Glutamatergic neuron (in vitro differentiated cells): ENCODE measurements around the gene TRAPPC8. TPM values are rescaled to one million over a fixed set of nuclear protein-coding genes. Genes with fewer than 3 reads are reported as not detected.
"Not testable (repeated sequence)": the region's sequence is repeated elsewhere in the genome, so short reads cannot be mapped to it uniquely, and the experiment has no call there.

Source experiments
- DNase-seq: peaks from one replicate; pipeline ENCODE4 v3.0.0; 2022
- H3K27ac Mint-ChIP-seq: one replicate; pipeline ENCODE4 v1.8.0; 2020; ENCODE audit warnings: mild to moderate bottlenecking, mixed read lengths, inconsistent platforms; ENCODE audit not compliant: unreplicated experiment
- H3K27me3 Mint-ChIP-seq: one replicate; pipeline ENCODE4 v1.8.0; 2020; ENCODE audit warnings: mild to moderate bottlenecking, moderate library complexity, mixed read lengths, inconsistent platforms; ENCODE audit not compliant: unreplicated experiment
- H3K36me3 Mint-ChIP-seq: one replicate; pipeline ENCODE4 v1.8.0; 2020; ENCODE audit warnings: mild to moderate bottlenecking, mixed read lengths, inconsistent platforms; ENCODE audit not compliant: unreplicated experiment
- H3K4me1 Mint-ChIP-seq: one replicate; pipeline ENCODE4 v1.8.0; 2020; ENCODE audit warnings: mild to moderate bottlenecking, low read depth, mixed read lengths, inconsistent platforms; ENCODE audit not compliant: unreplicated experiment
- H3K4me3 Mint-ChIP-seq: one replicate; pipeline ENCODE4 v1.8.0; 2020; ENCODE audit warnings: mild to moderate bottlenecking, mixed read lengths, inconsistent platforms; ENCODE audit not compliant: unreplicated experiment
- H3K9me3 Mint-ChIP-seq: one replicate; pipeline ENCODE4 v1.8.0; 2020; ENCODE audit warnings: mild to moderate bottlenecking, moderate library complexity, mixed read lengths, inconsistent platforms; ENCODE audit not compliant: unreplicated experiment
- total RNA-seq: library from RNA; stranded (reverse); fragmentation: NEBNext Ultra II Directional; extraction: Animal tissue kit (Norgen Biotek cat#: 25700); gene quantifications from one replicate; pipeline ENCODE4 v1.2.1, GENCODE V29; 2021; ENCODE audit not compliant: unreplicated experiment
- TF ChIP-seq, protein P1 (sequence below): fragments of 200-600 bp; sonication (generic); IDR thresholded peaks from one replicate; pipeline ENCODE4 v1.5.0; 2021; ENCODE audit not compliant: partially characterized antibody, unreplicated experiment

Gene TRAPPC8
- total RNA-seq, 1 donor from 2014 or later = 41.0 TPM

DNA sequence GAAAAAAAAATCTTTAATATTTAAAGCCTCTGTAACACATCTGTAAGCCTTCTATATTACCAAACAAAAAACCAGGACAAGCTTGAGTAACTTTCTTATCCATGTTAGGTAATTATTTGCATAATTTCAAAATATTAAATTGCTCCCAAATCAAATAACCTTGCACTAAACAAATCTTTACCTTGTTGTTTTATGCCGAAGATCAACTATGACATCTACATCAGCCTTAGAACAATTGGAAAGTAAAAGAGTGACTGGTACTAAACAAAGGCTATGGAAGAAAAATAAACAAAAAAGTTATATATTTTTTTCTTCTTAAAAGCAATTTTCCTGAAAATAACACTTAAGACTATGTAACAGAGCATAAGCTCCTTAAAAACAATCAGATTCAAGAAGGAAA lies 111.0 kb downstream of the TRAPPC8 start:
- no peaks in the 10 kb centered on the region for H3K4me1 Mint-ChIP-seq

DNA sequence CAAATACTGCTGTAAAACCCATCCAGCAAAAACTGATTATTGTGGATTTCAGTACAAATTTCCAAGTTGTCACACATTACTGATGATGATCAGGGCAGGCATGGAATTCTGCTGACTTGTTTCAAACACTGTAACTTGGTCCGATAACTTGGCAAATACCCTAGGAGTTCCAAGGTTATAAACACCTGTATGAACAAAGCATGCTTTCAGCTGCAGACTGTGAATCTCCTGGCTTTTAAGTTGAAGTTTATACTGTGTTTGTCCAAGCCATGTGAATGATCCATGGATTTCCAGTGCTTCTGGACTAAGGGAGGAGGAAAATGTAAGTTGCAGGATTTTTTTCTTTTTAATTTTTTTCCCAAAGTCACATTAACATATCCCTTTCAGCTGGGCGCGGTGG lies 112.2 kb downstream of the TRAPPC8 start:
- no peak overlapping the region for H3K27ac Mint-ChIP-seq
- no peaks in the 10 kb centered on the region for H3K4me1 Mint-ChIP-seq
- H3K27me3 Mint-ChIP-seq = peaks cover 3% of the 10 kb centered on the region
- no peak overlapping the region for H3K4me3 Mint-ChIP-seq
- H3K9me3 Mint-ChIP-seq = no peaks in the 10 kb centered on the region
- H3K36me3 Mint-ChIP-seq = peaks cover 15% of the 10 kb centered on the region
- TF ChIP-seq, protein P1, sequence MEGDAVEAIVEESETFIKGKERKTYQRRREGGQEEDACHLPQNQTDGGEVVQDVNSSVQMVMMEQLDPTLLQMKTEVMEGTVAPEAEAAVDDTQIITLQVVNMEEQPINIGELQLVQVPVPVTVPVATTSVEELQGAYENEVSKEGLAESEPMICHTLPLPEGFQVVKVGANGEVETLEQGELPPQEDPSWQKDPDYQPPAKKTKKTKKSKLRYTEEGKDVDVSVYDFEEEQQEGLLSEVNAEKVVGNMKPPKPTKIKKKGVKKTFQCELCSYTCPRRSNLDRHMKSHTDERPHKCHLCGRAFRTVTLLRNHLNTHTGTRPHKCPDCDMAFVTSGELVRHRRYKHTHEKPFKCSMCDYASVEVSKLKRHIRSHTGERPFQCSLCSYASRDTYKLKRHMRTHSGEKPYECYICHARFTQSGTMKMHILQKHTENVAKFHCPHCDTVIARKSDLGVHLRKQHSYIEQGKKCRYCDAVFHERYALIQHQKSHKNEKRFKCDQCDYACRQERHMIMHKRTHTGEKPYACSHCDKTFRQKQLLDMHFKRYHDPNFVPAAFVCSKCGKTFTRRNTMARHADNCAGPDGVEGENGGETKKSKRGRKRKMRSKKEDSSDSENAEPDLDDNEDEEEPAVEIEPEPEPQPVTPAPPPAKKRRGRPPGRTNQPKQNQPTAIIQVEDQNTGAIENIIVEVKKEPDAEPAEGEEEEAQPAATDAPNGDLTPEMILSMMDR = no peak
- no peak for DNase-seq

More for the DNA sequence above, 111.0 kb downstream of the TRAPPC8 start:
- H3K27me3 Mint-ChIP-seq = peaks cover 3% of the 10 kb centered on the region
- H3K36me3 Mint-ChIP-seq = peaks cover 21% of the 10 kb centered on the region
- H3K4me3 Mint-ChIP-seq = no peak overlapping the region
- TF ChIP-seq, protein P1 = no peak
- no peak for DNase-seq
- no peak overlapping the region for H3K27ac Mint-ChIP-seq
- no peaks in the 10 kb centered on the region for H3K9me3 Mint-ChIP-seq

DNA sequence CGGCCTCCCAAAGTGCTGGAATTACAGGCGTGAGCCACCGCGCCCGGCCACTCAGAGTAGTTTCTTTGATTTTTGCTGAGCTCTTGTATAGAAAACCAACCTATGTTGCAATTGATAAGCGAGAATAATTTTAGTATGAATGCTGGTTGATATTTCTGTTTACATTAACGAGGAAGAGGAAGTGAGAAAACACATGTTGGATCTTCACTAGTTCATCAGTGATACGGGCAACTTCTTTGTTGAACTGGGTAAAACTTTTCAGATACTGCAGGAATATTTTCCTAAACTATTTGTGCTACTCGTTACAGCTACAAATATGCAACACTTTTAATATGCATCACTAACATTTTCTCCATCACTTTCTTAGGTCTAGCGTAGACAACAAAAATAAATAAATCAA lies 114.3 kb downstream of the TRAPPC8 start:
- H3K36me3 Mint-ChIP-seq = peaks cover 15% of the 10 kb centered on the region
- no peak overlapping the region for H3K4me3 Mint-ChIP-seq
- no peaks in the 10 kb centered on the region for H3K4me1 Mint-ChIP-seq
- DNase-seq = no peak
- peaks cover 3% of the 10 kb centered on the region for H3K27me3 Mint-ChIP-seq
- TF ChIP-seq, protein P1 = no peak
- no peak overlapping the region for H3K27ac Mint-ChIP-seq
- no peaks in the 10 kb centered on the region for H3K9me3 Mint-ChIP-seq

DNA sequence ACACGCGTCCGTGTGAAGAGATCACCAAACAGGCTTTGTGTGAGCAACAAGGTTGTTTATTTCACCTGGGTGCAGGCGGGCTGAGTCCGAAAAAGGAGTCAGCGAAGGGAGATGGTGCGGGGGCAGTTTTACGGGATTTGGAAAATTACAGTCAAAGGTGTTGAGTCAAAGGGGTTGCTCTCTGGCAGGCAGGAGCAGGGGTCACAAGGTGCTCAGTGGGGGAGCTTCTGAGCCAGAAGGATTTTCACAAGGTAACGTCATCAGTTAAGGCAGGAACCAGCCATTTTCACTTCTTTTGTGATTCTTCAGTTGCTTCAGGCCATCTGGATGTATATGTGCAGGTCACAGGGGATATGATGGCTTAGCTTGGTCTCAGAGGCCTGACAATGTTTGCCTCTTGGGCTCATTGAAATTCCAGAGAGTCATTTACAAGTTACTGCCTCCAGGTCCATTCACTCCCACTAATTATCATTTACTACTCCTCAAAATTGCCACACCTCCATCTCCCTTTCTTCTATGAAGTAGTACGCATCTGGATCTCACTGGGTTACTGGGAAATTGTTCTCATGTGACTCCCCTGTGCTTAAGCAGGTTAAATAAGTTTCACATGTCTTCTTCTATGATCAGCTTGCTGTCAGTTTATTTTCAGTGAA lies 116.1 kb downstream of the TRAPPC8 start:
- H3K27me3 Mint-ChIP-seq, H3K4me3 Mint-ChIP-seq, H3K4me1 Mint-ChIP-seq, H3K9me3 Mint-ChIP-seq, DNase-seq: not testable (repeated sequence)
- H3K36me3 Mint-ChIP-seq = peaks cover 15% of the 10 kb centered on the region
- peak overlapping the region; percentile 24 for H3K27ac Mint-ChIP-seq

DNA sequence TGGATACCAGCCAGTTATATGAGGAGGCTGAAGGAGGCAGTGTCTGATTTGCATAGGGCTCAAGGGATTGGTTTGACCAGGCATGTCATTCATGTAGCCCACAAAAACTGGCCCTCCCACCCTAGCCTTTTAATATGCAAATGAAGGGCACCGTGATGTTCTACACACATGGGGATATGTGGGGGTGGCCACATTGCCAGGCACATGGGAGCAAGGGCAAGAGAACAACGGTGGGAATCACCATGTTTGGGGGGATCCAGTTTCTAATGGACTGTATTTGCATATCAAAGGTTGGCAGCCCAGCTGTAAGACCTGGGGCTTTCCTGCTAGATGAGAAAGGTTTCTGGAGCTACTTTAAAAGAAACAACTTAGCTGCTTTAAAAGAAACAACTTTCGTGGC lies 117.2 kb downstream of the TRAPPC8 start:
- Mint-ChIP-seq H3K27me3 (peaks cover 3% of the 10 kb centered on the region), H3K4me3 (no peak overlapping the region), H3K27ac (no peak overlapping the region), H3K4me1 (no peaks in the 10 kb centered on the region), H3K36me3 (peaks cover 15% of the 10 kb centered on the region), H3K9me3 (no peaks in the 10 kb centered on the region)
- no peak for DNase-seq
- TF ChIP-seq, protein P1 = no peak
